Measurements from ENCODE around the gene STK39. TPM values are rescaled to one million over a fixed set of nuclear protein-coding genes. Genes with fewer than 3 reads are reported as not detected.

Gene STK39
- polyA plus RNA-seq, 2 of the 4 experiments (the other 2 are of a cell fraction): 14.2 to 27.2 TPM

- Histone ChIP-seq H3K9me3 (no peaks in the 10 kb centered on the region), H3K4me3 (no peak overlapping the region), H3K4me1 (no peaks in the 10 kb centered on the region), H3K27ac (no peak overlapping the region), H3K4me2 (no peak overlapping the region)
- TF ChIP-seq HOXB5 (CRISPR knock-in tag; IDR thresholded peaks at IDR 0.05) (no peak), FOSL2 (IDR thresholded peaks at IDR 0.05) (no peak), FOSL2 (CRISPR knock-in tag; IDR thresholded peaks at IDR 0.05) (no peak), ESRRA (IDR thresholded peaks at IDR 0.05; ENCODE audit: borderline replicate concordance, low read length) (no peak), PHF8 (IDR thresholded peaks at IDR 0.05; ENCODE audit: borderline replicate concordance, low read depth) (no peak), MAZ (IDR thresholded peaks at IDR 0.05; ENCODE audit: borderline replicate concordance, low read depth, low read length) (no peak), ATOH8 (CRISPR knock-in tag; IDR thresholded peaks at IDR 0.05; ENCODE audit: low read depth) (no peak), POLR2A (IDR thresholded peaks at IDR 0.05; ENCODE audit: low read length) (no peak), SREBF2 (IDR thresholded peaks at IDR 0.05) (no peak), ZC3H11A (IDR thresholded peaks at IDR 0.05) (no peak), POLR2AphosphoS2 (conservative IDR thresholded peaks at IDR 0.05; ENCODE audit: low read length) (no peak), CBX2 (IDR thresholded peaks at IDR 0.05; ENCODE audit: borderline replicate concordance, low read depth) (no peak), MYC (IDR thresholded peaks at IDR 0.05; ENCODE audit: borderline replicate concordance, low read length) (no peak), CHD2 (IDR thresholded peaks at IDR 0.05; ENCODE audit: low read length, partially characterized antibody) (no peak), JUNB (IDR thresholded peaks at IDR 0.05) (no peak), BHLHE40 (IDR thresholded peaks at IDR 0.05; ENCODE audit: low read depth, low read length) (no peak), FOSB (CRISPR knock-in tag; IDR thresholded peaks at IDR 0.05) (no peak), KDM5A (IDR thresholded peaks at IDR 0.05) (no peak)
- CTCF ChIA-PET: no interaction called here
- no peak for FAIRE-seq
- no peak for DNase-seq (ENCODE audit: low read depth in 1 of 2, low spot score in 1 of 2)
- ATAC-seq: no peak
- 87% methylated on average over 3 of the region's 3 CpGs for WGBS (ENCODE audit: missing lambda C conversion rate)
- POLR2A ChIA-PET: no interaction called here
Measured at GRCh38 chr2:168143813-168144212, 103.6 kb downstream of the STK39 start.

- H3K4me1 ChIP-seq: no peaks in the 10 kb centered on the region; the same call in 2 of the 3 replicates
- H3K9me3 ChIP-seq: no peaks in the 10 kb centered on the region
- ChIA-PET POLR2A (no interaction called here), CTCF (no interaction called here)
- H3K27ac ChIP-seq: no peak overlapping the region
- H3K4me2 ChIP-seq: no peak overlapping the region
- ATAC-seq (no peak), FAIRE-seq (no peak), DNase-seq (ENCODE audit: low read depth in 1 of 2, low spot score in 1 of 2) (no peak)
- no peak overlapping the region for H3K4me3 ChIP-seq
- WGBS (ENCODE audit: missing lambda C conversion rate): 95% methylated on average over 5 of the region's 5 CpGs
- TF ChIP-seq MAFK (IDR thresholded peaks at IDR 0.05; ENCODE audit: partially characterized antibody) (peak; percentile 91), ZC3H11A (IDR thresholded peaks at IDR 0.05) (no peak), KDM5A (IDR thresholded peaks at IDR 0.05) (no peak)
Measured at GRCh38 chr2:168140892-168141291, 106.5 kb downstream of the STK39 start.

DNA sequence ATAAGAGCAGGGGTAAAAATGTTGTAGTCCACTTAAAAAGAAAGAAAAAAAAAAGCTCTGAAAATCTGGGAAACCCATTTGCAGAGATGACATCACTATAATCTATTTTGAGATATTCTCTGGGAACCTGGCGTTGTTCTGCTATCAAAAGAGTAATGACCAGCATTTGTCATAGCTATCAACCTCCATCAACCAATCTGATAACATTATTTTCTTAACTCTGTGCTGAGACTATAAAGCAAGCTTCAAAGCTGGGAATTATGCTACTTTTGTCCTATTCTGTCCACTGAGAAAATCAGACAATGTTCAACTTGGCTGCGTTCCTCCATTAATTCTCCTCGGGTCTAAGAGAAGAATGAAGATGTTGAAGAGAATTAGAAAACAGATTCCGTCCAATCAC is 107.5 kb downstream of the STK39 start:
- no peak for FAIRE-seq
- H3K27ac ChIP-seq: no peak overlapping the region
- no peaks in the 10 kb centered on the region for H3K9me3 ChIP-seq
- H3K4me3 ChIP-seq: no peak overlapping the region
- 83% methylated on average over 4 of the region's 4 CpGs for WGBS (ENCODE audit: missing lambda C conversion rate)
- CTCF ChIA-PET: interaction anchor here (0.6 to 0.7 kb wide), 2 partner anchors 485 to 548 kb away, joined by 3 to 4 read pairs; no protein-coding TSS in a partner anchor
- no peak for TF ChIP-seq PHF8 (IDR thresholded peaks at IDR 0.05; ENCODE audit: borderline replicate concordance, low read depth)
- no peak for TF ChIP-seq TFCP2L1 (CRISPR knock-in tag; IDR thresholded peaks at IDR 0.05)
- TF ChIP-seq, protein P1, sequence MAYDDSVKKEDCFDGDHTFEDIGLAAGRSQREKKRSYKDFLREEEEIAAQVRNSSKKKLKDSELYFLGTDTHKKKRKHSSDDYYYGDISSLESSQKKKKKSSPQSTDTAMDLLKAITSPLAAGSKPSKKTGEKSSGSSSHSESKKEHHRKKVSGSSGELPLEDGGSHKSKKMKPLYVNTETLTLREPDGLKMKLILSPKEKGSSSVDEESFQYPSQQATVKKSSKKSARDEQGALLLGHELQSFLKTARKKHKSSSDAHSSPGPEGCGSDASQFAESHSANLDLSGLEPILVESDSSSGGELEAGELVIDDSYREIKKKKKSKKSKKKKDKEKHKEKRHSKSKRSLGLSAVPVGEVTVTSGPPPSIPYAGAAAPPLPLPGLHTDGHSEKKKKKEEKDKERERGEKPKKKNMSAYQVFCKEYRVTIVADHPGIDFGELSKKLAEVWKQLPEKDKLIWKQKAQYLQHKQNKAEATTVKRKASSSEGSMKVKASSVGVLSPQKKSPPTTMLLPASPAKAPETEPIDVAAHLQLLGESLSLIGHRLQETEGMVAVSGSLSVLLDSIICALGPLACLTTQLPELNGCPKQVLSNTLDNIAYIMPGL (CRISPR knock-in tag; IDR thresholded peaks at IDR 0.05; ENCODE audit: borderline replicate concordance): no peak
- no peak for TF ChIP-seq RFX5 (IDR thresholded peaks at IDR 0.05)
- TF ChIP-seq EP300 (IDR thresholded peaks at IDR 0.05): no peak
- no peak for TF ChIP-seq KDM5A (IDR thresholded peaks at IDR 0.05)
- TF ChIP-seq KDM1A (IDR thresholded peaks at IDR 0.05; ENCODE audit: low read depth): no peak
- TF ChIP-seq SMC3 (IDR thresholded peaks at IDR 0.05): no peak
- ATAC-seq: no peak
- no peak for DNase-seq (ENCODE audit: low read depth in 1 of 2, low spot score in 1 of 2)
- POLR2A ChIA-PET: no interaction called here
- peaks cover 10% of the 10 kb centered on the region for H3K4me1 ChIP-seq
- no peak overlapping the region for H3K4me2 ChIP-seq

All from A549 (cell line).